HG03469 (cell line): ENCODE results near the gene NFIB.

ENCODE experiments used
- ATAC-seq: cut with Tn5 transposase; IDR thresholded peaks from one replicate; pipeline ENCODE4 v1.9.1; 2021; ENCODE audit warnings: mild to moderate bottlenecking, moderate library complexity, moderate number of reproducible peaks; ENCODE audit not compliant: unreplicated experiment

The NFIB gene

DNA sequence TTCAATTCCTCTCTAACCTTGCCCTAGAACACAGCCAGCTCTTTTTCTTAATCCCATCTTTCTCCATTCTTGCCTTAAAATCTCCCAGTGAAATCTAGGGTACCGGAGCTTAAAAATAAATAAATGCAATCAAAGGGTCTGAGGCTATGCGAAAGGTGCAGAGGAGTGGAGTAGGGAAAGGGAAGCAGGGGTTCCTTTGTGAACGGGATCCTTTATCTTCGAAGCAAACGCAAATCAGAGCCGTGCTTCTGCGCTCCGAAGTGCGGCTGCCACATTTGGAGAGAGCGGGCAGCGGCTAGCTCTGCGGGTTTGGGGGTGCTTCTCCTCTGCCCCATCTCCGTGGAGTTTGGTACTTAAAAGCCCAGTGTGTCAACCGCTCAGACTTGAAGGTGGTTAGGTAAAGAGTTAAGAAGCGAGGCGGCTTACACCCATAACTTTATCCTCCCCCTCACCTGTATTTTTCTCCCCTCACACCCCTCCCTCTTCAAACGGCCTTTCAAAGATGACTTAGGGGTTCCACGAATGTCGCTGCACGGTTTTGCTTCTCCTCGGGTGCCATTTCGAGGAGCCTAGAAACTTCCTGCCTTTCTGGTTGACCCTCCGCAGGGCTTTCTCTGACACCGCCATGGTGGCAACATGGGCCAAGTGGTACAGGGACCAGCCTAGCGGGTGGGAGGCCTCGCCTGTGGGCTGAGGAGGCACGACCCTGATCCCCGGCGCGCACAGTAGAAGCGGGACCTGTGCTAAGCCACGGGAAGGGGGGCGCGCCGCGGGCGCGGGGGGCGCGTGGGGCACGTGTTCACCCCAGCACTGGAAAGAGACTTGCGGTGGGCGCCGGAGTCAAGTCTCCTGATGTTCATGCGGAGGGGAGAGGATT lies 31.7 kb upstream of the NFIB start:
- ATAC-seq = no peak

DNA sequence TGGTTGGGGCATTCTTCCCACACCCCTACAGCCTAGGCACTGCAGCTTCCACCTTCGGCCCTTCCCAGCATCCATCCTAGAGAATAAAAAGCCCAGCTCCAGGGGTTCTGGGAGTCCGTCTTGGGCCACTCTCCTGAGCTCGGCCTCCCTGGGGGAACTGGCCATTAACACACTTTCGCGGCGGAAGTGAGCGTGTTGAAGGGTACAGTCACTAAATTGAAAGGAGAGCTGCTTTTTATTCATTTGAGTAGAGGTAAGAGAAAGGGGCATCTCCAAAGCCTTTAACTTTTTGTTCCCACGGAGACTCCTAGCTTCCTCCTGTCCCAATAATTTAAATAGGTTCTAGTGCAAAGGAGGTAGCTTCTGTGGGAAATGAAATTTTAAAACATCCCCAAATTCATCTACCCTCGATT lies 31.0 kb upstream of the NFIB start:
- ATAC-seq = no peak

DNA sequence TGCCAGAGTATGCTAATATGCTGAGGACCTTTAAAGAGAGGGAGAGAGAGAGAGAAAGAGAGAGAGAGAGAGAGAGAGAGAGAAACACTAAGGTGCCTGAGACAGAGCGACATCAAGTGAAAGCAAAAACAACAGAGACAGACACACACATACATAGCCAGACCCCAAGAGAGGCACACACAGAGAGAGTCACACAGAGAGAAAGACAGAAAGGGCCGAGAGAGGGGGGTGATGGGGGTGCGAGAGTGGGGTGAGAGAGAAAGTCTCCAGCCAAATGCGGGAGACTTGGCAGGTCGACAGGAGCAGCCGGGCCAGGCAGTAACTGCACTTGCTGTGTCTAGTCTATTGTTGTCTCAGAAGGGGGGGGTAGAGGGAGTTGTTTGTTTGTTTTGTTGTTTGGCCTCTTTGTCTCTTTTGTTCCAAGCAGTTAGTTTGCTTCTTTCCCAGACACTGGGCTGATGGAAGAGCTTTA lies 30.1 kb upstream of the NFIB start:
- ATAC-seq = no peak

DNA sequence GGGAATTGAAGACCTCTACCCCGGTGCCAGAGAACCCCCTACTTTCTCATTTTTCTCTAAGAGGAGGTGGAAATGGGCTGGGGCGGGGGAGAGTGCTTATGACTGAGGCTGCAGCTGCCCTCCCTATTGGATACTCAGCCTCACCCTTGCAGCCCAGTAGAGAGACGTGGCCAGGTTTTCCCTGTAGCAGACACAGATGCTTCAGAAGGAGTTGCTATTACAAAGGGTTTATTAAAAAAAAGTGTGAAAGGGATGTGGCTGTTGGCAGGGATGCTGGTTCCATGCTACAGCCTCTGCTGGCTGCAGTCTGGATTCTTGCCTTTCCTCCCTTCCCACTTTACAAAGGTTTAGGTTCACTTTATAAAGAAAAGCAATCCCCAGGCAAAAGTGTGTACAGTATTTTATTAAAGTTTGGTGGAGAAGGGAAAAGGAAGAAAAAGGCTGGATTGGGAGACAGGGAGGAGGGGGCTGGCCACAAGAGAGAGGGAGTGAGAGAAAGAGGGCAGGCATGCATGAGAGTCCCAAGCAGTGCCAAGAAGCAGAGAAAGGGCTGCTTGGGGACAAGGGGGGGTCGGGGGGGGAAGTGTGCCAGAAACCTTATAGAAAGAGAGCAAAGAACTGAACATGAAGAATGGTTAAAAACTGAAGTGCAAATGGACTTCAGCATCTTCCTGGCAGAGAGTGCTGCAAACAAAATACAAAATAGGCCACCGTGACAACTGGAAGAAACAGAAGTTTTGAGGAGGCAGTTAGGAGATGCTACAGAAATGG lies 29.5 kb upstream of the NFIB start:
- ATAC-seq = no peak

DNA sequence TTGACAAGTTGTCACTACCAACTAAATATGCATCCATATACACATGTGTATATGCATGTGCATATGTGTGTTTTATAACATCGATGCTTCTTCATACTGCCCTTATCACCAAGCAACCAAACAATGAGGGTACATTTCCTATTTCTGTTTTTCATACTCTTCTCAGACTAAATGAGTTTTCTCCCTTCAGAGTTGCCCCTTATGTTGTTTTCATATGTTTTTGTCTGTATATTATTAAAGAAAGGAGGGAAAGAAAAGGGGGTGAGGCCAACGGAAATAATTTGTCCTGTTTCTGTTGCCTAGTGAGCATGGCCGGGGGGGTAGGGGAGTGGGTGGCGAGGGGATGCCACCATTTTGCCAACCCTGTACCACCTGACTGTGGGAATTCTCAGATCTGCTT lies 28.8 kb upstream of the NFIB start:
- ATAC-seq = no peak

DNA sequence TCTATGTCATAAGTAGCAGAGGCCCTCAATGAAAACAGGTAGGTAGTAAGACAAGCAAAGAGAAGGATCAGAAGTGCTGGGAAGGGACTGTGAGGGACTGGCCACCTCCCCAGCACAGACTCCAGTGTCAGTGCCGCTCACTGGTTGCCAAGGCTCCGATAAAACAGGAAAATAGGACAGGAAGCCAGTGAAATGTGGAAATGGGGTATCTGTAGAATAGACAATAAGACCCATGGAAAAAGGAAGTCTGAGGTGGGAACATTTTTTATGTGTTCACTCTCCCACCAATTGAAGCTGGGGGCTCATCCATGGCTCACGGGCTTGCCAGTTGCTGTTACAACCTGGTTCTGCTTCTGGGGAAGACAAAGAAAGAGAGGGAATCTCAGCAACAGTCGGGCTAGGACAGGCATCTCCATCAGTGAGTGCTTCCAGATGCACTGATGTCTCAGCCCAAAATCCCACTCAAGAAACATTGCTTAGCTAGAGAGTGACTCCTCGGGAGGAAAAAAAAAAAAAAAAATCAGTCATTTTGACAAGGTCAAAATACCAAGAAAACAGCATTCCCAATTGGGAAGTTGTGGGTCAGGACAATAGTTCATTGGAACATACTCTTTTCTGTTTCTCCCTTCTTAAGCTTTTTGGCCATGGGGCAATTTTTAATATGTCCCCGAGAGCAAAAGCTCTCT lies 27.6 kb upstream of the NFIB start:
- no peak for ATAC-seq

DNA sequence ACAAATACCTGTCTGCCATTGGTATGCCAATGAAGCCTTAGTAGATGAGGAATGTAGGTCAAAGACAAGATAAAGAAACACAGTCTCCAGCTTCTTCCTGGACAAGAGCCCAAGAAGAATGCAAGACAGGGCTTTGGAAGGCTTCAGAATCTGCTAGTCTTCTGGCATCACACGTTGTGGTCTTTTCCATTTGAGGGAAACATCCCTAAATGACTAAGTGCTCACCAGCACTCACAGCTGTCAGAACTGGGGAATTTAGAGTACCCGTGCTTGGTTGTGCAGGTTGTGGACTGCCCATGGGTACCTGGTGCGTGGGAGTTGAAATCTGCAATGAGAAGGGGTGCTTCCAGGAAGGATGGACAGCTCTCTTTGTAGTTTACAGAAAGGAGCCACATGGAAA lies 27.1 kb upstream of the NFIB start:
- ATAC-seq = no peak

DNA sequence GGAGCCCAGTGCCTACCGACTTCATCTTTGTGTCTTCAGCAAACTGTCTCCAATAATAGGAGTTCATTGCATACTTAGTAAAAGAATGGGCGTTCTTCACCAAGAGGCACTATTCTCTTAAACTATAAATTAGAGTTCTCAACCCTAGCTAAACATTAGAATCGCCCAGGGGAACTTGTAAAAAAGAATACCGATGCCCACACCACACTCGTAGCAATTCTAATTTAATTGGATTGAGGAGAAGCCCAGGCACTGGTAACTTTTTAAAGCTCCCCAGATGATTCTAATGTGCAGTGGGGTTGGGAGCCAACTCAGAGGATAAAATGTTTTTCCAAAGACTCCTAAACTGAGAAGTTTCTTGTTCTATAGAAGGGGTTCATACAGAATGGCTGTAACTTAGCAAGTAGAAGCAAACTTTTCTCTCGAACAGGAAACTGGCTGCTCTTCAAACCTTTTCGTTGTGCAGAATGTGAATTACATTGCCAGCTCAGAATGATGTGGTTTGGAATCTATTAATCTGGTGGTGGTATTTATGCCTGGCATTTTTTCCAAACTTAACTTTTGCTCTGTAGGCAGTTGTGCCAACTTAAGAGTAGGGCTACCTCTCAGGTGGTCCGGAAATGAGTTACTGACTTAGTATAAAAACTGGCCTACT lies 26.4 kb upstream of the NFIB start:
- ATAC-seq = no peak

DNA sequence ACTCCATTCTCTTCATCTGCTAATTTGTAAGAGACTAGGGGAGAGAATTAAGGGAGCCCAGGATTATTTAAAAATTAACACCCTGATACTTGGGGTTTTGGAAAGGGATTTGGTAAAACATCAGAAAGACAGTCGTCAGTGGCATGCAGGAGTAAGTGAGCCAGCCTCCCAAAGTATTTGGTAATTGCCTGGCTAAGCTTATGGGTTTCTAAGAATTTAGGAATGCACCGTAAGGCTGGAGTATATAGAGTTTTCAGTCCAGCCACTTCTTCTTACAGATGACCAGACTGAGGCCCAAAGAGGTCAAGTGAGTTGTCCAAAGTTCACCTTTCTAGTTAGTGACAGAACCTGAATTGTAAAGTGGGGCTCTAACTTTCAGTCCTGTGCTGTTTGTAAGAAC lies 25.8 kb upstream of the NFIB start:
- ATAC-seq = no peak

DNA sequence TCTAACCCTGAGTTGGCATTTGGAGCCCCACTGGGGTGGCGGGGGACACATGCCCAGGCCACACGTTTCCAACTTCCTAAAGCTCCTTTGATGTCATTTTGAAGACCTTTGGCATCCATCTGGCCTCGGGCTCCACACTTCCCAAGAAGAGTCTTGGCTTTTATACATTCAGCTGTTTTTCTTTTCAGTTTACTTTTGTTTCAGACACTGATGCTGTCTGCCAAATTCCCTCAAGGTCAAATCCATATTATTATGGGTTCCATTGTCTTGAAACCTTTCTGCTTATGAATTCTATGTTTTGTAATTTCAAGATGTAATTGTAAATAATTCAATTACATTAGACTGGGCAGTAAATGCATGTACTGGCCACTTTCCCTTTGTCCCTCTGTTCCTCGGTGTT lies 23.7 kb upstream of the NFIB start:
- no peak for ATAC-seq

DNA sequence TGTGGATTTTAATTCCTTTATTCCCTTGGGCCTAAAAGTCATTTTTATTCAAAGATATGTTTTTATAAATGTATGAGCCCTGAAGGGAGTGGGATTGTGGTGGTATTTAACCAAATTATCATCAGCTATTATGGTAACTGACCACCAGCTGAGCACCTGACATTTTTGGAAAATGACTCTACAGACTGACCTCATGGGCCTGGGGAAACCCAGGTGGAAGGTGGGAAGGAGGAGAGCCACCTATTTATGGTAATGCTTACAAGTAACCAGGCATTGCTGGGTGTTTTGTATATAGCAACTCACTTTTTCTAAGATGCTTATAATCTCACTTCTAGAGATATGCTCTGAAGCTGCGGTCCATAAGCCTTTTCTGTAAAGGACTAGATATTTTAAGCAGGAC lies 22.3 kb upstream of the NFIB start:
- ATAC-seq = no peak

DNA sequence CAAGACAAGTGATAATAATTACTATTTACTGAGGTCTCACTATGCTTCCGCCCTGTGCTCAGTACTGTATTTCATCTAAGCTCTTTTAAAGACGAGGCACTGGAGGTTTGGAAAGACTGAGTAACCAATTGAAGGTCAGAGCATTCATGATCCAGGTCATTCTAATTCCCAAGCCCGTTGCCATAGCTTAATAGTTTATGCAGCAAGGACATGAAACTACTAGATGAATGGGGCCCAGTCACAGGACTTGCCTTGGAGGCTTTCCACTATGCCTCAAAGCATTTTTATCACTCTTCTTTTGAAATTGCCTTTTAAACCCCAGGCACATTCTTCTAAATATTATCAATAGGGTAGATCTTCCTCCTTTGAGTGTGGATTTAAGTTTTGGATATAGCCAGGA lies 17.2 kb upstream of the NFIB start:
- no peak for ATAC-seq

DNA sequence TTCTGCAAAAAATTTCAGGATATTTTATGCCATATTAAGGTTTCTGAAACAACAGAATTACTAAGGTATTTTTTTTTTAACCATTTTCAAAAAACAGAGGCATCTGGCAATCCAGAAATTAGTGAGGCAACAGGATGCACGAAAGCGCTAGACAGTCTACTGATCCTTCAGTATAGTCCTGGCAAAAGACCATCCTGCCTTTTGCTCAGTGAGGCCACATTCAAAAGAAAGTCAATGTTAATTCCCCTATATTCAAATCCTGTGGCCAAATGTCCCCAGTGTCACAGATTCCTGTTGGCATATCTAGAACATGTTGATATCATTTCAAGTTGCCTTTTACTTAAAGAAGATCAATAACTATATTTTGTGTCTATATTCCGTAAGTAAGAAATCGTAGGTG lies 13.1 kb upstream of the NFIB start:
- ATAC-seq = no peak

DNA sequence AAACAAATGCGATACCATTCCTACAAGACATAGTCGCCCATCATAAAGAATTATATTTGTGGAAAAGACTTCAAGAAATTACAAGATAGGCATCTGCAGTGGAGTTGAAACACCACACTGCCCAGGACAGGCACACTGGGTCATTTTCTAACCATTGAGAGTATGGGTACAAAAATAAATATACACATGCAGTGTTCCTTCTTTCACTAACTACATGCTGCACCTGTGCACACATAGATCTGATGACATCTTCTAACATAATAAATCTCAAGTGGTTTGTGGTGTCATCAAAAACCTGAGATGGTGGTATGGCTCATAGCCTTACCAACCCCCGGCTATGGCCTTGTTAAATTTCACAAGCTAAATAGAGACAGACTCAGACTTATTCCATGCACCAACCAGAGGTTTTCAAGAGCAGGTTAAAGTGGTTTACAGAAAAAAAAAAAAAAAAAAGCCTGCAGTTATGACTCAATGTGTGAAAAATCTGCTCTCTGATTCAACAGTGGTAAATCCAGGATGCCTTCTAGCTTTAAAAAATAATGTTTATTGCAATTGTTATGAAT lies 12.4 kb upstream of the NFIB start:
- peak; percentile 49 for ATAC-seq

DNA sequence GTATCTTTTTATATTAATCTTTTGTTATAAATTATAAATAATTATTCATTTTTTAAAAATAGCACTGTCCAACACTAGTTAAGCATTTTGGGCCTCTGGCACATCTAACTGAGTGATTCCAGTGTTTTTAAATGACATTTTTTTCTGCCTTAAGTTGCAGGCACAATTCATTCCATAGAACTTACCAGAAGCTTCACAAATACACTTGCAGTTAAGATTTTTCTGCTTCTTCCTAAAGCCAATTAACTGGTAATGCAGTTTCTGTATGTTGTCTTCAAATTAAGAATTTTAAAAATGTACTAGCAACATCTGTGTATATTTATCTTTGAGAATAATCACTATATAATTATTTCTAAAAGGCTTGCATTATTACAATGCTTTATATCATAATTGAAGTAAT lies 11.2 kb upstream of the NFIB start:
- no peak for ATAC-seq

DNA sequence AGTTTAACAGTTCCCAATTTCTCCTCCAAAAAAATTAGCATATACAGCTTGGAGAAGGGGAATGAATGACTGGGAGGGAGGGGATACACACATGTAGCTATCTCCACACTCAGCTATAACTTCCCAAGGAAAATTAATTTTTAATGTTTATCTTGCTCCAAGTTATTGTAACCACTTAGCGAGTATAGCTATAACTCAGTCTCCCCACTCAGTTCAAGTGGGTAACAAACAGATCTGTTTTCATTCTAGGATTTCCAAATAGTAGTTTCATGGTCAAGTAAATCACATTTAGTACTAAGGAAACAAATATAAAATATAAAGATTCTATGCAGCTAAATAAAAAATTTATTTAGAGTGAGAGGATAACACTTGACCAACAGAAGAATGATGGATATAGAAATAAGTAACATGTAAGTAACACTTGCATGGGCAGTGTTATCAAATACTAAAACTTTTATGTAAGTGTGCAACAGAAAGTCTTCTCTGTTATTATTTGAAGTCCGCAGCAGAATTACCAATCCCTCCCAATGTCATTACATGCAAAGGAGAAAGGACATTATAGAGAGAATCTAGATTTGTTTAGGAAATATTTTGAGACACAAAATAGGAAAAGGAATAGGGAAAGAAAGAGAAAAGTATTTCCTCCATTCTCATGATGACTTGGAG lies 10.2 kb upstream of the NFIB start:
- no peak for ATAC-seq

DNA sequence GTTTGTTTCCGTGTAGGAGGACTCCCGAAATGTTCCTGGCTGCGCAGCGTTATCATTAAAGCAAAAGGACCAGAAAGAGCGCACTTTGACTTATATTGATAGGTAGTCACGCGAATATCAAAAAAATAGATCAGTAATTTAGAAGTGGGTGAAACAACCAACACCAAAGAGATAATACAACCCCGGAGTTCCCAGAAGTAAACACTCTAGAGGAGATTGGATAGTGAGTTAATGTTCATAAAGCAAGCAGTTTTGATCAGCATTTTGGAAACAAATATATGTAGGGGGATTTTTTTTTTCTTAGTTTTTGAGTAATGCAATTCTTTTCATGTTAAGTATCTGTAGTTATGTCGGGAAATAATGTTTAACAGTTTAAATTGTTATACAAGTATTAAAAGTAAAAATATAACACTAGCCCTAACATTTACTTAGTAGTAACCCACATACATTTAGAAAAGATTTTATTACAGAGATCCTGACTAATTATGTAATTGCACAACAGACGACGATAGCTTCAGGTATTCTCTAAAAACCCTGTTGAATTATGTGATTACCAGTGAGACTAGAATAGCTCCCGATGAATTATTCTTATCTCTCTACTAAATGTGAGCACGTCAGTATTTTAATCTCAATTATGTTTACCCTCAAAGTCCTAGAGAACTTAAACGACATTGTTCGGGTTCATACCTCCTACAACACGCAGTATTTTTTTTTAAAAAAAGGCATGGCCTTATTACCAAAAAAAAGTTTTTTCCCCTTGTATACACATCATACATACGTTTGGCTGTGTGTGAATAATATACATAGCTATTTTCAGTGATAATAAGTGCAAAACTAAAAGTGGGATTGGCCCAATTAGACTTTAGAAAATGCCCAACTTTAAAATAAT lies 9.4 kb upstream of the NFIB start:
- no peak for ATAC-seq

DNA sequence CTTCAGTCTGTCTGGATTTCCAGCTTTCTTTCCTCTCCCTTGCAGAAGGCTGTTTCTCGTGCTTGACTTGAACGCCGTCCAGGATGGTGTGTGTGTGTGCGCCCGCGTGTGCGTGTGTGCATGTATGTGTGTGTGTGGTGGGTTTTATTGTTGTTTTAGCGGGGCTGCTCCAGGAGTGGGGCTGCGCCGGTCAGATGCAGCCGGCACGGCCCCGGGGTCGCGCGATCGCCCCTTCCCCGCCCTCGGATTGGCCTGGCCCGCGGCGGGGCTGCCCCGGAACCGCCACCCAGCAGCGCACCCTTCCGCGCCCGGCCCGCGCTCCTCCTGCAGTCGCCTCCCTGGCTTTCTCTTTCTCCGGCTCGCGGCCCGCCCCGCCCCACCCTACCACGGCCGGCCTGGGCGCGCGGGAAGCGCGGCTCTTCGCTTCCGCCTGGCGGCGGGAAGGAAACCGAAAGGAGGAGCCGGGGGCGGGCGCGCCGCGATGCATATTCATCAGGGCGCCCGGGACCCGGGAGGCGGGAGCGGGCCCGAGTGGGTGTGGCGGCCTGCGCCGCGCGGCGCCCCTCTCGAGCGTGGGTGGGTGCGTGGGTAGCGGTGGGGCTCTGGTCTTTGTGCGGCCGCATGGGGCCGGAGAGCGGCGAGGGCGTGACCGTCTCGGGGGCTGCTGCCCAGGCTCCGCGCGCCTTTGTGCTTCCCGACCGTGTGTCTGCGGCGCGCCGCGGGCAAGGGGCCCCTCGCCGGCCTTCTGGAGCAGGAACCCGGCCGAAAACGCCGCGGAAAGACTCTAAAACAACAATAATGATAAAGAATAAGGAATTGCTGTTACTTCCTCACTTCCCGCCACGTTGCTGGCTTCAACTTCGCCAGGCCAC lies 8.5 kb upstream of the NFIB start:
- peak; percentile 64 for ATAC-seq
